ENCODE results near the gene RRP1B.

Gene RRP1B

GRCh38 chr21:43623588-43623987 lies 35.8 kb upstream of the RRP1B start:
- Histone ChIP-seq H3K36me3 (ENCODE audit: control insufficient read depth, insufficient read depth, low read length) (no peaks in the 10 kb centered on the region), H3K9me3 (ENCODE audit: control insufficient read depth, insufficient read depth, low read length) (no peaks in the 10 kb centered on the region), H3K4me1 (ENCODE audit: control insufficient read depth, insufficient read depth, low read length) (no peaks in the 10 kb centered on the region), H3K27me3 (ENCODE audit: control insufficient read depth, insufficient read depth, low read length) (no peaks in the 10 kb centered on the region), H3K4me3 (ENCODE audit: low read length) (no peak overlapping the region), H3K27ac (ENCODE audit: low read length) (no peak overlapping the region)
- no peak for DNase-seq (ENCODE audit: low read depth, low spot score)
- WGBS (ENCODE audit: insufficient coverage, insufficient read length): no CpG with 5 or more reads among the region's 2 CpGs

DNA sequence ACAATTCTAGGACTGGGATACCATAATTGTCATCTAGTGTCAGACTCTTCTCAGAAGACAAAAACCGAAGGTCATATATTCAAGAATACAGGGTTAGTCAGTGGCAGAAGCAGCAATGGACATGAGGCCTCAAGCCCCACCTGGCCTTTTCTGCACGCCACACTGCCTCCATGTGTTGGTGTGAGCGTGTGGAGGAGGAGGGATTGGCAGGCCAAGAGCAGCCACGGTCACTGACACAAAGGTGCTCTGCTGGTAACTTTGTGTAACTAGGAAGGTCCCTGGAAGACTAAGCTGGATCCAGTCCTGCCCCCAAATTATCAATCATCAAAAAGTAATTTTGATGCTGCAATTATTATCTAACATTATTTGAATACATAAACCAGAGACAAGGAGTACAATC lies 35.0 kb upstream of the RRP1B start:
- Histone ChIP-seq H3K27me3 (ENCODE audit: control insufficient read depth, insufficient read depth, low read length) (no peaks in the 10 kb centered on the region), H3K4me1 (ENCODE audit: control insufficient read depth, insufficient read depth, low read length) (no peaks in the 10 kb centered on the region), H3K27ac (ENCODE audit: low read length) (no peak overlapping the region), H3K36me3 (ENCODE audit: control insufficient read depth, insufficient read depth, low read length) (no peaks in the 10 kb centered on the region), H3K4me3 (ENCODE audit: low read length) (no peak overlapping the region), H3K9me3 (ENCODE audit: control insufficient read depth, insufficient read depth, low read length) (no peaks in the 10 kb centered on the region)
- DNase-seq (ENCODE audit: low read depth, low spot score): no peak
- no CpG with 5 or more reads among the region's 4 CpGs for WGBS (ENCODE audit: insufficient coverage, insufficient read length)

DNA sequence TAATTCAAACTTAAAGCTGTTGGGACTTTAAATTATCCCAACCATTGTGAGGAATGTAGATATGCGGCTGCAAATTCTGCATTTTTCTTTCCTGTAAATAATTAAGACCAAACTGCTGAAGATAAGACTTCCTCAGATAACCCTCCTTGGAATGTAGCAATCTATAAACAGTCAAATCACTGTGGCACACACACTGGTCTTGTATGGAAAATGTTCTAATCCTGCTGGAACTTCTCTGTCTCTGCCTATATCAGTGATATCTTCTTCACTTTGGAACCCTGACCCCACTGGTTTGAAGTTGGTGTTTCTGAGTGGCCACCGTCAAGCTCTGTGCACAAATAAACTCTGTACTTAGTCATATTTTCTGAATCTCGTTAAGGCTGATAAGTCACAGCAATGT lies 33.0 kb upstream of the RRP1B start:
- no peaks in the 10 kb centered on the region for H3K9me3 ChIP-seq (ENCODE audit: control insufficient read depth, insufficient read depth, low read length)
- H3K27ac ChIP-seq (ENCODE audit: low read length): no peak overlapping the region
- no peaks in the 10 kb centered on the region for H3K36me3 ChIP-seq (ENCODE audit: control insufficient read depth, insufficient read depth, low read length)
- H3K4me1 ChIP-seq (ENCODE audit: control insufficient read depth, insufficient read depth, low read length): no peaks in the 10 kb centered on the region
- no peak for DNase-seq (ENCODE audit: low read depth, low spot score)
- H3K4me3 ChIP-seq (ENCODE audit: low read length): no peak overlapping the region
- no peaks in the 10 kb centered on the region for H3K27me3 ChIP-seq (ENCODE audit: control insufficient read depth, insufficient read depth, low read length)
- WGBS (ENCODE audit: insufficient coverage, insufficient read length): no CpG with 5 or more reads among the region's 3 CpGs

DNA sequence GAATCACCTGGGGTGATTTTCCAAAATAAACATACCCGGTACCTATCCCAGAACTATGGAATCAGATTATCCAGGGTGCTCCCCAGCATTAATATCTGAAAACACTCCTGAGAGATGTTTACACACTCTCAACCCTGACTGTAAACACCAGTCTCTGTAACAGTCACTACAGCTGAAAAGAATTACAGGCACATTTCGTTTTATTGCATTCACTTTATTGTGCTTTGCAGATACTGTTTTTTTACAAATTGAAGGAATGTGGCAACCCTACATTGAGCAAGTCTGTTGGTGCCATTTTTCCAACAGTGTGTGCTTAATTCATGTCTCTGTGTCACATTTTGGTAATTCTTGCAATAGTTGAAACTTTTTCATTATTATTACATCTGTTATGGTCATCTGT lies 31.8 kb upstream of the RRP1B start:
- no peak for DNase-seq (ENCODE audit: low read depth, low spot score)
- WGBS (ENCODE audit: insufficient coverage, insufficient read length): no CpG with 5 or more reads among the region's 2 CpGs
- H3K27me3 ChIP-seq (ENCODE audit: control insufficient read depth, insufficient read depth, low read length): no peaks in the 10 kb centered on the region
- H3K9me3 ChIP-seq (ENCODE audit: control insufficient read depth, insufficient read depth, low read length): no peaks in the 10 kb centered on the region
- H3K27ac ChIP-seq (ENCODE audit: low read length): no peak overlapping the region
- H3K36me3 ChIP-seq (ENCODE audit: control insufficient read depth, insufficient read depth, low read length): no peaks in the 10 kb centered on the region
- H3K4me1 ChIP-seq (ENCODE audit: control insufficient read depth, insufficient read depth, low read length): no peaks in the 10 kb centered on the region
- H3K4me3 ChIP-seq (ENCODE audit: low read length): no peak overlapping the region

GRCh38 chr21:43631411-43632107 lies 27.8 kb upstream of the RRP1B start:
- Histone ChIP-seq H3K4me1 (ENCODE audit: control insufficient read depth, insufficient read depth, low read length) (no peaks in the 10 kb centered on the region), H3K27me3 (ENCODE audit: control insufficient read depth, insufficient read depth, low read length) (no peaks in the 10 kb centered on the region), H3K4me3 (ENCODE audit: low read length) (no peak overlapping the region), H3K9me3 (ENCODE audit: control insufficient read depth, insufficient read depth, low read length) (no peaks in the 10 kb centered on the region), H3K27ac (ENCODE audit: low read length) (no peak overlapping the region), H3K36me3 (ENCODE audit: control insufficient read depth, insufficient read depth, low read length) (no peaks in the 10 kb centered on the region)
- 100% methylated on average over 5 of the region's 14 CpGs for WGBS (ENCODE audit: insufficient coverage, insufficient read length)
- no peak for DNase-seq (ENCODE audit: low read depth, low spot score)

DNA sequence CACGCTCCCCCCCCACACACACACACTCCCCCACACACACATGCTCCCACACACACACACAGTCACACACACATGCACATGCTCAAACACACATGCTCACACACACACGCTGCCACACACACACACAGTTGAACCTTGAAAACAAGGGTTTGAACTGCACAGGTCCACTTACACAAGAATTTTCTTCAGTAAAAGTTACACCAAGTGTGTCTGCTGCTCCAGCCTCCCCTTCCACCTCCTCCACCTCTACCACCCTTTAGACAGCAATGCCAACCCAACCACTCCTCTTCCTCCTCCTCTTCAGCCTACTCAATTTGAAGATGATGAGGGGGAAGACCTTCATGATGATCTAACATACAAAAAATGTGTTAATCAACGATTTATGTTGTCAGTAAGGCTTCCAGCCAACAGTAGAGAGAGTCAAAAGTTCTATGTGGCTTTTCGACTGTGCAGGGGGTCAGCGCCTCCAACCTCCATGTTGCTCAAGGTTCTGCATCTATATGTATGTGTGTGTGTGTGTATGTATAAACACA lies 26.9 kb upstream of the RRP1B start:
- Histone ChIP-seq H3K36me3 (ENCODE audit: control insufficient read depth, insufficient read depth, low read length) (no peaks in the 10 kb centered on the region), H3K27ac (ENCODE audit: low read length) (no peak overlapping the region), H3K4me3 (ENCODE audit: low read length) (no peak overlapping the region), H3K9me3 (ENCODE audit: control insufficient read depth, insufficient read depth, low read length) (no peaks in the 10 kb centered on the region), H3K27me3 (ENCODE audit: control insufficient read depth, insufficient read depth, low read length) (no peaks in the 10 kb centered on the region), H3K4me1 (ENCODE audit: control insufficient read depth, insufficient read depth, low read length) (no peaks in the 10 kb centered on the region)
- DNase-seq (ENCODE audit: low read depth, low spot score): no peak
- 100% methylated on average over 1 of the region's 5 CpGs for WGBS (ENCODE audit: insufficient coverage, insufficient read length)

DNA sequence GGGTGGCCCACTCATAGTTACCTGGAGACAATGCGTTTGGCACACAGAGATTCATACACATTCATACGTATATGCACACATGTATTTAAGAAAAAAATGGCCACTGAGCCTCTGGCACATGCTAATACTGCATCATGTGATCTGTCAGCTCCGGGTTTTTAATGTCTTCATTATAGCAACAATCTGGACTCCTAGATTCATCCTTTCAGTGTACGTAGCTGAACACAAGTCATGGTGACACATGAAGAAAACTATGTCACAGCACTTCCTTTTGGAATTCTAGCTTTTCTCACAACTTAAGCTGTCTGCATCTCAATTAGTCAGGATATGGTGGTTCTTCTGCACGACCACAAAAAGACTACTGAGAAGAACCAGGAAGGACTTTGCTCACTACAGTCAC lies 24.7 kb upstream of the RRP1B start:
- no peaks in the 10 kb centered on the region for H3K36me3 ChIP-seq (ENCODE audit: control insufficient read depth, insufficient read depth, low read length)
- no peak for DNase-seq (ENCODE audit: low read depth, low spot score)
- H3K27ac ChIP-seq (ENCODE audit: low read length): no peak overlapping the region
- no peaks in the 10 kb centered on the region for H3K27me3 ChIP-seq (ENCODE audit: control insufficient read depth, insufficient read depth, low read length)
- no peak overlapping the region for H3K4me3 ChIP-seq (ENCODE audit: low read length)
- H3K4me1 ChIP-seq (ENCODE audit: control insufficient read depth, insufficient read depth, low read length): no peaks in the 10 kb centered on the region
- WGBS (ENCODE audit: insufficient coverage, insufficient read length): no CpG with 5 or more reads among the region's 5 CpGs
- no peaks in the 10 kb centered on the region for H3K9me3 ChIP-seq (ENCODE audit: control insufficient read depth, insufficient read depth, low read length)

- DNase-seq (ENCODE audit: low read depth, low spot score): no peak
- Histone ChIP-seq H3K4me3 (ENCODE audit: low read length) (no peak overlapping the region), H3K36me3 (ENCODE audit: control insufficient read depth, insufficient read depth, low read length) (no peaks in the 10 kb centered on the region), H3K27ac (ENCODE audit: low read length) (no peak overlapping the region), H3K9me3 (ENCODE audit: control insufficient read depth, insufficient read depth, low read length) (no peaks in the 10 kb centered on the region), H3K4me1 (ENCODE audit: control insufficient read depth, insufficient read depth, low read length) (no peaks in the 10 kb centered on the region), H3K27me3 (ENCODE audit: control insufficient read depth, insufficient read depth, low read length) (no peaks in the 10 kb centered on the region)
- WGBS (ENCODE audit: insufficient coverage, insufficient read length): no CpG with 5 or more reads among the region's 7 CpGs
Measured at GRCh38 chr21:43635436-43635835, 23.9 kb upstream of the RRP1B start.

DNA sequence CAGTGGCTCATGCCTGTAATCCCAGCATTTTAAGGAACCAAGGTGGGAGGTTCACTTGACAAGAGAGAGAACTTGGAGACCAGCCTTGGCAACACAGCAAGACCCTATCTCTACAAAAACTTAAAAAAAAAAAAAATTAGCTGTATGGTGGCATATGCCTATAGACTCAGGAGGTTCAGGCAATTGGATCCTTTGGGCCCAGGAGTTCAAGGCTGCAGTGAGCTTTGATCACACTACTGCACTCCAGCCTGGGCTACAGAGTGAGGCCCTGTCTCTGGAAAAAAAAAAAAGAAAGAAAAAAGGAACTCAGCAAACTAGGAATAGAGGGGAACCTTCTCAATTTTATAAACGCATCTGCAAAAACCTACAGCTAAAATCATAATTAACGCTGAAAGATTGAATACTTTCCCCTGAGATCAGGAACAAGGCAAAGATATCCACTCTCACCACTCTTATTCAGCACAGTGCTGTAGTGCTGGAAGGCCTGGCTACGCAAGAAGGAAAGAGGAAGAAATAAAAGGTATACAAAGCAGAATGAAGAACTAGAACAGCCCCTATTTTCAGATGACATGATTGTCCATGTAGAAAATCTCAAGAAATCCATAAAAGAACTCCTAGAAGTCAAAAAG lies 21.7 kb upstream of the RRP1B start:
- H3K4me3 ChIP-seq (ENCODE audit: low read length): no peak overlapping the region
- H3K27ac ChIP-seq (ENCODE audit: low read length): no peak overlapping the region
- WGBS (ENCODE audit: insufficient coverage, insufficient read length): no CpG with 5 or more reads among the region's 3 CpGs
- no peak for DNase-seq (ENCODE audit: low read depth, low spot score)
- H3K4me1 ChIP-seq (ENCODE audit: control insufficient read depth, insufficient read depth, low read length): no peaks in the 10 kb centered on the region
- H3K9me3 ChIP-seq (ENCODE audit: control insufficient read depth, insufficient read depth, low read length): no peaks in the 10 kb centered on the region
- H3K36me3 ChIP-seq (ENCODE audit: control insufficient read depth, insufficient read depth, low read length): no peaks in the 10 kb centered on the region
- H3K27me3 ChIP-seq (ENCODE audit: control insufficient read depth, insufficient read depth, low read length): no peaks in the 10 kb centered on the region

DNA sequence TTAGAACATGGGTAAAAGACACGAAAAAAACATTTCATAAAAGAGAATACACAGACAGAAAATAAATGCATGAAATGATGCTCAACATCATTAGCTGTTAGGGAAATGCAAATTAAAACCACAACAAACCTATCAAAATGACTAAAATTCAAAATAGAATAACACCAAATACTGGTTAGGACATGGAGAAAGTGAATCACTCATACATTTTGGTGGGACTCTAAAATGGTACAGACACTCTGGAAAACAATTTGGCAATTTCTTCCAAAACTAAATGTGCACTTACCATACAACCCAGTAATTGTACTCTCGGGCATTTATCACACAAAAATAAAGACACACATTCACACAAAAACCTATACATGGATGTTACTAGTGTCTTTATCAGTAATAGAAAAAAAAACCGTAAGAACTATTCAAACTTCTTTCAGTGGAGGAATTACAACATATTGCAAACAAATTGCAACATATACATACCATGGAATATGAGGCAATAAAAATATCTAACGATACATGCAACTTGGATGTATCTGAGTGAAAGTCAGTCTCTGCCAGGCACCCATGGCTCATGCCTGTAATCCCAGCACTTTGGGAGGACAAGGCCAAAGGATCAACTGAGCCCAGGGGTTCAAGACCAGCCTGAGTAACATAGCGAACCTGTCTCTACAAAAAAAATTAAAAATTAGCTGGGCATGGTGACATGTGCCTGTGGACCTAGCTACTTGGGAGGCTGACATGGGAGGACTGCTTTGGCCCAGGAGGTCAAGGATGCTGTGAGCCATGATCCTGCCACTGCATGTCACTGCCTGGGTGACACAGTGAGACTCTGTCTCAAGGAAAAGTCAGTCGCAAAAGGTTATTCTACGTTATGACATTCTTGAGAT lies 19.6 kb upstream of the RRP1B start:
- WGBS (ENCODE audit: insufficient coverage, insufficient read length): no CpG with 5 or more reads among the region's 7 CpGs
- Histone ChIP-seq H3K4me3 (ENCODE audit: low read length) (no peak overlapping the region), H3K36me3 (ENCODE audit: control insufficient read depth, insufficient read depth, low read length) (no peaks in the 10 kb centered on the region), H3K4me1 (ENCODE audit: control insufficient read depth, insufficient read depth, low read length) (no peaks in the 10 kb centered on the region), H3K27me3 (ENCODE audit: control insufficient read depth, insufficient read depth, low read length) (no peaks in the 10 kb centered on the region), H3K9me3 (ENCODE audit: control insufficient read depth, insufficient read depth, low read length) (no peaks in the 10 kb centered on the region), H3K27ac (ENCODE audit: low read length) (no peak overlapping the region)
- no peak for DNase-seq (ENCODE audit: low read depth, low spot score)
